ENCODE results near the gene TACC2.

The TACC2 gene

DNA sequence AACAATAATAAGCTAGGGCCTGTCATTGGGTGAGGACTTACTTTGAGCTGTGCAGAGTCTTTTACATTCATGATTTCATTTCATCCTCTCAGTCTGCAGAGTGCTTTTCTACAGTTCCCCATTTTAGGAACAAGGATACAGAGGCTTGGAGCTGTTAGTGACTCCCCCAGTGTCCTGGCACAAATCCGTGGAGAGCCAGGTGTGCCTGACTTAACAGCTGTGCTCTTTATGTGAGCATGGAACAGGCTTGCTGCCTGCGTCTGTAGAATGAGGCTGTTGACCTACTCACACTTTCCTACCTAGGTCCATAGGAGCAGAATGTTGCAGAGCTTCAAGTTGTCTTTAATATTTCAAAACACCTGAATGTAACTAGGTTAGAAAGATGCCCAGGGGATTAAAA, 231.8 kb downstream of the TACC2 start:
- no peak for DNase-seq (ENCODE audit: low read depth in 3 of 3)

- DNase-seq (ENCODE audit: low read depth in 3 of 3), result no peak
Observed at GRCh38 chr10:122221958-122222357, 233.0 kb downstream of the TACC2 start.

DNA sequence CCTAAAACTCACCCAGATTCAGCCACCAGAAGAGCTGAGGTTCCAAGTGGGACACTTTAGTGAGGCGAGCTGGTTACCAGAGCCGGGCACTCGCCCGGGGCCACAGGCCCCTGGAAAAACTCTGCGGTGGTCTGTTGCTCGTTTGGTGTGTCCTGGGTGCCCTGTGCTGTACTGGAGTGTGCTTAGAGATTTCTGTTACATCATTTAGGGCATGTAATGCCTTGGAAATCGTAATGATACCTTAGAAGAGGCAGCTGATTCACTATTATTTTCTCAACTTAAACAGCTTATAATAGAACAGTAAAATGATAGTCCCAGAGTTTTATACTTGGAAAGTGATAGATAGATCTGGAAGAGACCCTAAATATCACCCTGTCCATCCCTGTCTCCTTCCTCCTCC, 233.7 kb downstream of the TACC2 start:
- DNase-seq (ENCODE audit: low read depth in 3 of 3), result no peak

- DNase-seq (ENCODE audit: low read depth in 3 of 3), result no peak
Observed at GRCh38 chr10:122224159-122224558, 235.2 kb downstream of the TACC2 start.

GRCh38 chr10:122225330-122225729, 236.4 kb downstream of the TACC2 start:
- no peak for DNase-seq (ENCODE audit: low read depth in 3 of 3)

DNA sequence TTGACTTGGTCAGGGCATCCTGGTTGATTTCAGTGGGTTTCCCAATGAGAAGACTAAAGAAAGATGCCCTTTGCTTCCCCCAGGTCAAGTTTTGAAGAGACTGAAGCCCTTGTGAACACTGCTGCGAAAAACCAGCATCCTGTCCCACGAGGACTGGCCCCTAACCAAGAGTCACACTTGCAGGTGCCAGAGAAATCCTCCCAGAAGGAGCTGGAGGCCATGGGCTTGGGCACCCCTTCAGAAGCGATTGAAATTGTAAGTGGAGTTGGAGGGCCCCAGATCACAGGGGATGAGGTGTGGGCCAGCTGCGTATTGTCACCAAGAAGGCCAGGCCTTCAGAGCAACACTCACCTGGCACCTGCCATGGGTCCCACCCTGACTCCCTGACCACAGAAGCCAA, 238.8 kb downstream of the TACC2 start:
- no peak for DNase-seq (ENCODE audit: low read depth in 3 of 3)

GRCh38 chr10:122229666-122230065, 240.7 kb downstream of the TACC2 start:
- DNase-seq (ENCODE audit: low read depth in 3 of 3), result no peak

DNA sequence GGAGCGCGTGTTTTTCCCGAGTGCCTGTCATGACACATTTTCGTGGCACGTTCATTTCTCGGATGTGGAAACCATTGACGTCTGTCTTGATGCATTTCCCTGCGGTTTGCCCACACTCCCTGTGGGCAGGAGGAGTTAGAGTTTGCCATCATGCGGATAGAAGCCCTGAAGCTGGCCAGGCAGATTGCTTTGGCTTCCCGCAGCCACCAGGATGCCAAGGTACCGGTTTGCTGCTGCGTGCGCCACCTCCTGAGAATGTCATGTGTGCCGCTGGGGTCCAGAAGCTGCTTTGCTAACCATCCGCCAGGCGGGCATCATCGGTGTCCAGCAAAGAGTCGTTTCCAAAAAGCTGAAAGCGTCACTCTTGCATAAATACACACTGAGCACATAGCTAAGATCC, 241.3 kb downstream of the TACC2 start:
- DNase-seq (ENCODE audit: low read depth in 3 of 3), result no peak

DNA sequence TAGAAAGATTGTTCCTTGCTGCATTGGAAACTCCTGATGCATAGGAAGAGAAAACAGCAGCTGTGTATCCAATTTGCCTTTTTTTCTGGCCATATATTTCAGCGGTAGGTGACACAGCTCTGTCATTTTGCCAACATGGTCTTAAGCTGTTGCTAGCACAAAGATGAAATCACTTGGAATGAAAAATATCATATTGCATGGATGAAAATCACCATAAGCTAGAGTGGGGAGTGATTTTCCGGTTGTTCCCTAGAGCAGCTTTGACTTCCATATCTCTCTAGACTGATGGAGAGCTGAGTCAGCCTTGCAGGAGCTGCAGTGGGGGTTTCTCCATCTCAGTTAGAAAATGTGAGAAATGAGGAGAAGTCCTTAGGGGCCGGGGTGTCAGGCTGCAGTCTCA, 243.8 kb downstream of the TACC2 start:
- DNase-seq (ENCODE audit: low read depth in 3 of 3), result no peak

GRCh38 chr10:122233857-122234348, 244.9 kb downstream of the TACC2 start:
- no peak for DNase-seq (ENCODE audit: low read depth in 3 of 3)

GRCh38 chr10:122234416-122234815, 245.5 kb downstream of the TACC2 start:
- no peak for DNase-seq (ENCODE audit: low read depth in 3 of 3)

GRCh38 chr10:122236690-122237306, 247.8 kb downstream of the TACC2 start:
- no peak for DNase-seq (ENCODE audit: low read depth in 3 of 3)

DNA sequence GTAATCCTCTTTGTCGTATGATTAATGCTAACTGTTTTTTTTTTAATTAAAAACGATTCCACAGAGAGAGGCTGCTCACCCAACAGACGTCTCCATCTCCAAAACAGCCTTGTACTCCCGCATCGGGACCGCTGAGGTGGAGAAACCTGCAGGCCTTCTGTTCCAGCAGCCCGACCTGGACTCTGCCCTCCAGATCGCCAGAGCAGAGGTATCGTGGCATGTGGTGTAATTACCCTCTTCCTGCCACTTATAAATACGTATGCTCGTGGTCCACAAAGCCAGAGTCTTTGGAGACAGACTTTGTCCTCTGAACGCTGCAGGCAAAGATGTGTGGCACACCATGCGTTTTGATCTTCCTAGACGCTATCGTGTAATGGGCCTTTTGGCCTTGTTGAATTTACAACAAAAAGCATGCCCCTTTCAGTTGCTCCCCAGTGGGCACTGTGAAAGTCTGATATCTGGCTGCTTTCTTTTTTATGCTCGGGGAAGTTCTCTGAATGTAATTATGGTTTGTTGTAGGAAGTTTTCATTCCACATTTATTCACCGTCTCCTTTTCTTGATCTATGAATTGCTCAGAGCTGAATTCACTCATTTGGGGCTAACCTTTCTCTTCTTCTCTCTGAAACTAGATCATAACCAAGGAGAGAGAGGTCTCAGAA, 248.5 kb downstream of the TACC2 start:
- DNase-seq (ENCODE audit: low read depth in 3 of 3), result no peak

- no peak for DNase-seq (ENCODE audit: low read depth in 3 of 3)
Observed at GRCh38 chr10:122239578-122240257, 250.8 kb downstream of the TACC2 start.

DNA sequence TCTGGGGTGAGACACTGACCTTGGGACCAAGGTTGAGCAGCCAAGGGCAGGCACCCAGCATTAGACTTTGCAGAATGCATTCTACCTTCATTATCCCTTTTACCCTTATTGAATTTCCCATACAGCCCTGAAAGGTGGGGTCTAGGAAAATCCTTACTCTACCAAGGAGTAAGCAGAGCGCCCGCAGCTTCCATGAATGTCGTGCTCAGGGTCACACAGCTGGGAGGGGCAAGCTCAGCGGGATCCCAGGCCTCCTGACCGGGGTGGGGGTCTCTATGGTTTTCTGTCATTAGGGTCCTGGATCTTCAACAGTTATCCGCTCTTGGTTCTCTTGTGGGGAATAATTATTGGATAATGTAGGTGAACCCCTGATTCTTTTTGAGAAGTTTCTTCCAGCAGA, 251.4 kb downstream of the TACC2 start:
- no peak for DNase-seq (ENCODE audit: low read depth in 3 of 3)

DNA sequence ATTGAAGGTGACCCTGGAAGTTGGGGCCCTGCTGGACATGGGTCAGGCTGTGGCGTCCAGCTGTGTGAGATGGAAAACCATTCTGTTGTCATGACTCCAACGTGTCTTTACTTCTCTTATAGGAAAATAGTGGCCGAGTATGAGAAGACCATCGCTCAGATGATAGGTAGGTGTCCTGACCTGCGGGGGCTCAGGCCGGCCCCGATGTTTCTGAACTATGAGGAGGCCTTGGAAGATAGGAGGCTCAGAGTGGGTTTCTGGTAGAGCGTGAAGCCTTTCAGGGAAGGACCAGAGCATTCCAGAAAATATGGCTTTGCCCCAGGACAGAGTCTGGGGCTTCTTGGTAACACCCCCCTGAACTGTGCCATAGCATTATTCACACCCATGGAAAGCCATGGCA, 252.9 kb downstream of the TACC2 start:
- DNase-seq (ENCODE audit: low read depth in 3 of 3), result no peak

DNA sequence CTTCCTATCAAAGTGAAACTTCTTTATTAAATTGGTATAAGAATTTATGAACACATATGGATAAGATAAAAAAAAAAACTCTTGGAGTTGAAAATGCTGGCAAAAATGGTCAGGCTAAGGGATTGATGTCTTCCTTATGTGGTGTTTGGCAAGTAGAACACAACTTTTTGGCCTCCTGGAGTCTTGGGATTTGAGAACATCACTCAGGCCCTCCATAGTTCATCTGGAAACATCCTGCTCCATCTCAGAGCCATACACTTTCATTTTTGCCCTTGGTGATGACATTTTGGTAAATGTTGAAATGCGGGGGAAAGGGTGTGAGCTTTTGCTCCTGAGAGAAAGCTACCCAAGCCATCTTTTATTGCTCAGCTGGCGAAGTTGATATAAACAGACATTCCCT, 254.6 kb downstream of the TACC2 start:
- no peak for DNase-seq (ENCODE audit: low read depth in 3 of 3)

GRCh38 chr10:122244001-122244975, 255.3 kb downstream of the TACC2 start:
- DNase-seq (ENCODE audit: low read depth in 3 of 3), result no peak

DNA sequence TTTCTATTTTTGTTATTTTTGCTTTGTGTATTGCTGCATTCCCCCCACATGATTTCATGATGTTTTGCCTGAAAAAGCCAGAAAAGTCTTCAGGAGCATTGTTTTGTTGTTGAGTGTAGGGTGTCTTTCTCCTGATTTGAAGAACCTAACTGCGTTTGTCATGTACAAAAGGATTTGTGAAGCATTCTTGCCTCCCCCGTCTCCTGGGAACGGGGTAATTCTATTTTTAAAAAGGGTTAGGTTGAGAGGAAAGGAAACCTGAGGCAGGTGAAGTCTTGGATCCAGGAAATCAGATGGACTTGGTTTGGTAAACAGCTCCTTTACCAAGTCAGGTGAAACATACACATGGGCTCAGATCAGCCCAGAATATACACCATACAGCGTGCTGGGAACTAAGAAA, 256.2 kb downstream of the TACC2 start:
- no peak for DNase-seq (ENCODE audit: low read depth in 3 of 3)

DNA sequence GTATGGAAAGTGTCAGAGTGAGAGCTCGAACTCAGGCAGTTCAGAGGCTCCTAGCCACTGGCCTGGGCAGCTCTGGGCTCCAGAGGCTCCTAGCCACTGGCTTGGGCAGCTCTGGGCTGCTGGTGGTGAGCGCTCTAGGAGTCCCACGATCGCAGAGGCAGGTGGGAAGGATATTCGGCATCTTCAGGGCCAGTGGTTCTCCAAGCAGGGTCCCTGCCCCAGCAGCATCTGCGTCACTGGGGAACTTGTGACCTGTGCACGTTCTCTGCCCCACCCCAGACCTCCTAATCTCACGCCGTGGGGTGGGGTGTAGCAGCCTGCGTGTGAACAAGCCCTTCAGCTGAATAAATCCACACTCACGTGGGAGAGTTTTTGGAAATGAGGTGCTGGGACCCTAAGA, 256.9 kb downstream of the TACC2 start:
- DNase-seq (ENCODE audit: low read depth in 3 of 3), result no peak

GRCh38 chr10:122246830-122247520, 258.0 kb downstream of the TACC2 start:
- DNase-seq (ENCODE audit: low read depth in 3 of 3), result no peak
